HG02798 (cell line): ENCODE data around the gene CEP72.
"Not testable (repeated sequence)": the region's sequence is repeated elsewhere in the genome, so short reads cannot be mapped to it uniquely, and the experiment has no call there.

Source experiments
- ATAC-seq: cut with Tn5 transposase; IDR thresholded peaks from one replicate; pipeline ENCODE4 v1.9.1; 2021; ENCODE audit warnings: mild to moderate bottlenecking; ENCODE audit not compliant: unreplicated experiment, poor library complexity

Gene CEP72

DNA sequence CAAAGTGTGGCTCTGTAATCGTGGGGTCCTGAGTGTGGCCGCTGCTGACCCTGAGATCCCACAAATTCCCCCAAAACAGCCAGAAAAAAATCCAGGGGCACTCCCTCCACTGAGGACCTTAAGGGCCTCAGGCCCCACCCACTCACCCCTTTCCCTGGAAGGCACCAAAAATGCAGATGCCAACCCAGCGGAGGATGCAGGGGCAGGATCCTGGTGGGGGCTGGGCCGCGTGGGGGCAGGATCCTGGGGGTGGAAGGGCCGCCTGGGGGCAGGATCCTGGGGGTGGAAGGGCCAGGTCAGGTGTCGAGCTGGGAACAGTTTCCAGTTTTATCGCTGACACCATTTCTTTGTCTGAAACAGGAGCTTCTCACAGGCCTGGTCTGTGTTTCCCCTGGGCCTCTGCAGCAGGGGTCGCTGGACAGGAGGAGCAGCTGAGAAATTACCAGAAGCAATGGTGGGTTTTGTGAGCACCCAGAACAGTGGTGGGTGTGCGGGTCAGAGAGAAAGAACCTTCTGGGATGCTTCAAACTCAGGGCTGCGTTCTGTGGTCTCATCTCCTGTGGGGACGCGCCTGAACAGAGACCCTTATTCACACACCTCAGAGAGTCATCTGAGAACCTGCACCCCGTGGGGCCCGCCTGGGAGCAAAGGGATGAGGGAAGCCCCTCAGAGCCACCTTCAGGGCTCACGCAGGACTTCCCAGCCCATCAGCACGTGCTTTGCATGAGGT, 67.2 kb downstream of the CEP72 start:
- not testable (repeated sequence) for ATAC-seq

DNA sequence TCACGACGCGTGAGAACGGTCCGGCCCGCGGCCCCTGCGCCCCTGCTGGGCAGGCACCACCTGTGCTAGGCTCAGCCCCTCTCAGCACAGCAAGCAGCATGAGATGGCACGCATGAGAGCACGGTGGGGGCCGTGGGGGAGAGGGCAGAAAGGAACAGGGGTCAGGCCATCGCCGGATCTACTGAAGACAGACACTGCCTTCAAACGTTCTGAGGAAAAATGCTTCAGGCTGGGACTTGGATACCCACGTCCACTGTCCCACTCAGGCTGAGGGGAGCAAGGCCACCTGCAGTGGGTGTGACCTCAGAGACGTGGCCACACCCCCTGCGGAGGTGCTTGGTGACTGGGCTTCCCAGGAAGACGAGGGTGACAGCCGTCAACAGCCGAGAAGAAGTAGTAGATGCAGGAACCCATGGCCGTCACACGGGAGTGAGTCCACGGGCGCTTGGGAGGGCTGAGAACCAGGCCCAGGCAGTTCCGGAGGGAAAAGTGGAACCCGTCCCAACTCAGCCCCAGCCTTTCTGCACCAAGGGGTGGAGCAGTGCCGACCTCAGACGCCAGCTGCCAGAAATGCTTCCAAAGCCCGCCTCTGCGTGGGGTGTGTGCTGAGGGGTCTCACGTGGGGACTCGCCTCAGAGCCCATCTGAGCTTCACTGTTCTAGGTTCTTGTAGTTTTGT, 68.1 kb downstream of the CEP72 start:
- not testable (repeated sequence) for ATAC-seq

DNA sequence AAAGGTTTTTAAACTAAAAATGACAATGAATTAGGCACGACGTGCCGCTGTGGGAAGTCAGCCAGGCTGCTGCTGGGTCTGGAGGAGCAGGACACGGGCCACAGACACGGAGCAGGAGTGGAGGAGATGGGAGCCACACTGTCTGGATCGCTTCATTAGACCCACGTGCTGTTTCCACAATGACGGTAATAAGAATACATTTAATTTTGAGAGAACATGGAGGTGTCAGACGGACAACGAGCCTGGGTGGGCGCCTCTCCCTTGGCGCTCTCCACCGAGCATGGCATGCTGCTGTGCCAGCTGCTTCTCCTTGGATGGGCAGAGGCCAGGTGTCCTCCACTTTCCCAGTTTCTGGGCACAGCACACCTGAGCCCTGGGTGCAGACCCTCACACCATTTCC, 68.7 kb downstream of the CEP72 start:
- not testable (repeated sequence) for ATAC-seq

DNA sequence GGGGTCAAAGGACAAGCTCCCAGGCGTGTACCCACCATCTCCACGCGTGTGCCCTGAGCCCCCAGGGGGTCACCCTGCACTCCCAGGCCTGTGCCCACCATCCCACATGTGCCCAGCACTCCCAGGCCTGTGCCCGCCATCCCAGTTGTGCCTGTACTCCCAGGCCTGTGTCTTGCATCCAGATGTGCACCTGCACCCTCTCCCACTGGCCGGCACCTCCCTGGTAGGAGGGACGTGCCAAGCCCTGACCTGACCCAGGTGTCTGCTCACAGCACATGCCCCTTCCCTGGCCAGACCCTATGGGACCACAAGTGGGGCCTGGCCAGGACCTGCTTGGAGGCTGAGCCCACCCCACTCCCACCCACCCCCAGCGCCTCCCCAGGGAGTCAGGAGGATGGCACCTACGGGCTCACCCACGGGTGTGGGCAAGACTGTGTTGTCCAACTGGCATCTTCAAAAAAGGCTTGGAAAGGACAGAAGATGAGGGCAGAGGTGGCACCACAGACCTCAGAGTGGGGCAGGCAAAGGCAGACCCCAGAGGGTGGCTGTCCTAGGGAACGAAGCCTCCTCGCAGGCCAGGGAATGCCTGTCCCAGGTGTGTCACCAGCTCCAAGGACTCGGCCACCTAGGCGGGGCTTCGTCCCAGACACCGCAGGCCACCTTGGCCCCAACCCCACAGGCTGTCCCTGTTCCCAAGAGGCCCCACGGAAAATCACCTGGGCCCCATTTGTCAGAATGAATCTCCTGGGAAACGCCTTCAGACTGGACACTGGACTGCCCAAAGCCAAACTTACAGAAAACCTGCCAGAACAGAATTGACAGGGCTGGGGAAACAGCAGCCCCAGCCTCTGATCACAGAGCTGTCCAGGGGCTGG, 69.4 kb downstream of the CEP72 start:
- ATAC-seq, result not testable (repeated sequence)

DNA sequence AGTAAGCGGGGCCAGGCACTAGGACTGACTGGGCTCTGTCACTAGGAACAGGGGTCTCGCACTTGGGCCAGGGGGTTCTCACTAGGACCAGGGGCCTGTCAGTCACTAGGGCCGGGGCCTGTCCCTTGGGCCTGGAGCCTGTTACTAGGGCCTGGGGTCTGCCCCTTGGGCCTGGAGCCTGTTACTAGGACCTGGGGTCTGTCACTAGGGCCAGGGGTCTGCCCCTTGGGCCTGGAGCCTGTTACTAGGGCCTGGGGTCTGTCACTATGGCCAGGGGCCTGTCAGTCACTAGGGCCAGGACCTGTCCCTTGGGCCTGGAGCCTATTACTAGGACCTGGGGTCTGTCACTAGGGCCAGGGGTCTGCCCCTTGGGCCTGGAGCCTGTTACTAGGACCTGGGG, 70.1 kb downstream of the CEP72 start:
- not testable (repeated sequence) for ATAC-seq

DNA sequence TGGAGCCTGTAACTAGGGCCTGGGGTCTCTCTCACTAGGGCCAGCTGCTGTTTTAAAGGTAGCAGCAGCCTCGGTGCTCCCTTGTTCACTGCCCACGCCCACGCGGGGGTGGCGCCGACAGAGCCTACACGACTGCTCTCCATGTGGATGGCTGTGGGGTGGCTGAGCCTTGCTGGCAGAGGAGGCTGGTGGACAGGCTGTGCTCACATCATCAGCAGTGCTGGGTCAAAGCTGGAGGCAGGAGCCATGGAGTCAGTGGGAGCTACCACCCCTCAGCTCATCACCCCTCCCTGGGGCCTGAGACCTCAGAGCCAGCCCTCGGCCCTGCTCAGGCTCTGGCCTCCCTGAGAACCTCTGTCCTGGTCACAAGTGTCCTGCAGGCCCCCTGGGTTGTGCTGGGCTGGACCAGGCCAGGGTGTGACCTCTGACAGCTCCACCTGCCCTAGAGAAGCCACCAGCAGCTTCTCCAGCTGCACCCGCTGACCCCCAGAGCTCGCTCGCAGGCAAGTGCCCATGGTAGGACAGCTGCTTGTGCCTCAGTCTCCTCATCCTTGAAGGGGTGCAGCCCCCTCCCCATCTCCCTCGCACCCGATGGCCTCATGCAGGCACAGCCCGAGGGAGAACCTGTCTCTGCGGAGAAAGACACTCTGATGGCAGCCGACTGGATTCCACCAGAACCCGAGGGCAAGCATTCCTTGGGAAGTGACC, 70.7 kb downstream of the CEP72 start:
- not testable (repeated sequence) for ATAC-seq

DNA sequence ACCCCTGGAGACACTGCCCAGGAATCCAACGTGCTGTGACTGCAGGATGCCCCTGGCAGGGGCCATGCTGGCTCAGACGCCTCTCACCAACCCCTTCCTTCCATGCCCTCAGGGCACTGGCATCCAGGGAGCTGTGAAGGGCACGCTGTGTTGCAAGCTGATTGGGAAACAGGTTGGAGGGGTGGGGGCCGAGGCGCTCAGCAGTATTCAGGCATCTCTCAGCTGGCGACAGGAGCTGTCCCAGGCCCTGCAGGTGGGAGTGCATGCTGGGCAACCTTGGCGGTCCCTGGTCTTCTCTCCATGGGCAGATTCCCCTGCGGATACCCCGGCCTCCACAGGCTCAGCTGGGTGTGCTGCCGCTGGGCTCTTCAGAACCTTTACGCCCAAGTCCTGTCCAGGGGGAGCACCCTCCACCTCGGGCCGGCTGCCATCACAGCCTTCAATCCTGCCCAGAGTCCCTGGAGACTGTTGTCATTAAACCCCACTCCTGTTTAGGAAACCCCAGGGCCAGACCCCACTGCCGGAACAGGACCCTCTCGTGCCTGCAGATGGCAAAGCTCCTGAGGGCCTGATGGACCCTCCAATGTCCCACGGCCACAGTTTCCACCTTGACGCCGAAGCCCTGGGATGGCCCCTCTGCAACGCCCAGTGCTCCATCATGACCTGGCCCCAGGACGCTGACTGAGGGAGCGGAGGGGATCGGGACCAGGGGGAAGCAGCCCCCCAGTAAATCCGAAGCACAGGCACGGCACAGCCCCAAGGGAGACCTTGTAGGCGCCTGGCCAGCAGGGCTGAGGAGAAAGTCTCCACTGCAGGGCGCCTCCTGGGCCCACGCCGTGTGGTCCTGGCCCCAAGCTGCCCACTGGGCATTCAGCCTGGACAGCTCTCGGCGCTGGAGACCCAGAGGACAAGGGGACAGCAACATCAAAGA, 71.7 kb downstream of the CEP72 start:
- no peak for ATAC-seq

DNA sequence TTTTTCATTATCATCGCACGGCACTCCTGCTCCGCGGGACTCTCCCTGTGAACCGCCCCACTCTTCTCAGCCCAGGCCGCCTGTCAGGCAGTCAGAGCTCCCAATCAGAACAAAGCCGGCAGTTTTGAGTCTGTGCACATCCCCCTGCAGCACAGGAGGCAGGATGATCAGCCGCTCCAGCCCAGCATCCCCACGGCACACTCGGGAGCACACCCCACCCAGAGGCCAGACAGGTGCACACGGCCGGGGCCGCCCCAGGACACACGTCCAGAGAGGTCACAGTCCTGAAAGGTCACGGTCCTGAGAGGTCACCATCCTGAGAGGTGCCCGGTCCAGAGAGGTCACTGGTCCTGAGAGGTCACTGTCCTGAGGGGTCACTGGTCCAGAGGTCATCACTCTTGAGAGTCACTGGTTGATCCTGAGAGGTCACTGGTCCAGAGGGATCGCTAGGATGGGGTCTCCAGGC, 72.6 kb downstream of the CEP72 start:
- ATAC-seq, result no peak

DNA sequence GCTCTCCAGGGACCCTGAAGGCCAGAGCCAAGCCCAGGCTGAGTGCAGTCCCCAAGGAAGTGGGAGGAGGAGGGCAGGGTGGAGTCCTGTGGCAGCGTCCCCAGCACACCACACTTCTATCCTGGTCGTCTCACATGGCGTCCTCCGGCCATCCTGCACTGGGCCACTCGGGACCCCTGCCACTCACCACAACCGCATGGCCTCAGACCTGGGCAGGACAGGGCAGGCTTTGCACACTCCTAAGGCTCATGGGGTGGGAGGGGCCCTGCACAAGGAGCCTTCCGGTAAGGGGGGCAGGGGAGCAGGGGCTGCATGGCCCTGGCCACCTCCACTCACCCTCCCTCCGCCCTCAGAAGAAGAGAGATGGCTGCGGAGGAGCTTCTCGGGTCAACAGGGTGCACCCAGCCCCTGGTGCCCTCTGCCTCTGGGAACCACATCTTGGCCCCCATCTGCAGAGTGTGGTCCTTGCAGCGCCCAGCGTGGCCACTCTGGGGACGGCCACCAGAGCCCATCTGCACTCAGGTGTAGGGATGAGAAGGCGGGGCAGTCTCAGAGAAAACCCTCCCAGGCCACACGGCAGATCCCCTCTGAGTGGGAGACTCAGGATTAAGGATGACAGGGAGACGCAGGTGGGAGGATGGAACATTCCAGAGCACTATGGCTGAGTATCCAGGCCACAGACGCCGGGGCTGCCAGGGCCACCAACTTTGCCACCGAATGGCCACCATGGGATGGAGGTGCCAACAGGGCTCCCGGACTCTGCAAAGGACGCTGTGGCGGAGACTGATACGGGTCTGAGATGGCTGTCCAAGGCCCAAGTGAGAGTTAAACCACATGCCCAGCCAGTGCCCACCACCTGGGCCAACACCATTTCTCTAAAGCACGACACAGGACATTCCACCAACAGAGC, 73.4 kb downstream of the CEP72 start:
- no peak for ATAC-seq

DNA sequence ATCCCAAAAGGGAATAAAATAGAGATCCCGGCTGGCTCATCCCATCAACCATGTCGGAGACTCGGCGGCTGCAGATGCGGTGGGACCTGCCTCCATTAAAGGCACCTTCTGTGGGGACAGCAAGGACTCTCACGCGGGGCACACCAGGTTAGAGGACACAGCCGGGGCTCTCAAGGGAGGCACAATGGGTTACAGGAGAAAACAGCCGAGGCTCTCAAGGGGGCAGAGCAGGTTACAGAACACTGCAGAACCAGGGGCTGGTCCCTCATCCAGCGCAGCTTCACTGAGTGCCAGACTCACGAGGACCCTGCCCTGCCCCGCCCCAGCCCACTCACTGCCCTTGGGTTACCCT, 74.0 kb downstream of the CEP72 start:
- ATAC-seq, result not testable (repeated sequence)

DNA sequence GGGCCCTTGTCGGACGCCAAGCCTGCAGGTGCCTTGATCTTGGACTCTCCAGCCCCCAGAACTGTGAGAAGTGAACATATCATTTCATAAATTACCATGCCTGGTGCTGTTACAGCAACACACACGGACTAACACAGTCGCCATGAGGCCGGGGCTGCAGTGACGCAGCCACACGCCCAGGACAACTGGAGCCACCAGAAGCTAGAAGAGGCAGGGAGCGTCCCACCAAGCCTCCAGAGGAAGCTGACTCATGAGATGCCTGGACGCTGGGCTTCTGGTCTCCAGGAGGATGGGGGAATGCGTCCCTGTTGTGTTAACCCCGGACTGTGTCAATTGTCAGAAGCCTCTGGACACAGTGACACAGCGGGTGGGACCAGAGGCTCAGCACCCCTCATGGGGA, 74.8 kb downstream of the CEP72 start:
- not testable (repeated sequence) for ATAC-seq

DNA sequence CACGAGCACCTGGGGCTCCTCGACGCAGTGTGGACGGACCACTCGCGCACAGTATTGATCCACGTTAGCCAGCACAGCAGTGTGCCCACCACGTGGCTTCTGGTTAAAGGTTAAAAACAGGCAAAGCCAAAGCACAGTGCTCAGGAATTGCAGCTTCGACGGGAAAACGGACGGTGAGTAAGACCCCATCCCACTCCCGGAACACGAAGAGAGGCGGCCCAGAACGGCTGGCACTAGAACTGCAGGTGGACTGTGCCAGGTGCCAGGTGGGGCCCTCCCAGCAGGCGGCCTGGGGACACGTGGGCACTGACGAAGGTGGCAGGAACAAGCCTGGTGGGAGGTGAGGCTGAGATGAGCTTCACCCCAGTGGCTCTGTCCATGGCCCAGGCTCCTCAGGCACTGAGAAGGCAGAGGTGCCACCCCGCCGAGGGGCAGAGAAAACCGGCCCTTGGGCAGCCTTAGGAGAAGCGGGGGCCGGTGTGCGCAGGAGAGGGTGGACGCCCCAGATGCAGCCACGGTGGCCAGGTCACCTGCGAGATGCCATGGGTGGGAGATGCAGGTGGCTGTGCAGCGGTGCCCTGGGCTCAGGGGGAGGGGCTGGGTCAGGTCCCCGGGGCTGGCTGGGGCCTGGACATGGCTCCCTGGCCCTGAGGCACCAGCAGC, 76.3 kb downstream of the CEP72 start:
- not testable (repeated sequence) for ATAC-seq

DNA sequence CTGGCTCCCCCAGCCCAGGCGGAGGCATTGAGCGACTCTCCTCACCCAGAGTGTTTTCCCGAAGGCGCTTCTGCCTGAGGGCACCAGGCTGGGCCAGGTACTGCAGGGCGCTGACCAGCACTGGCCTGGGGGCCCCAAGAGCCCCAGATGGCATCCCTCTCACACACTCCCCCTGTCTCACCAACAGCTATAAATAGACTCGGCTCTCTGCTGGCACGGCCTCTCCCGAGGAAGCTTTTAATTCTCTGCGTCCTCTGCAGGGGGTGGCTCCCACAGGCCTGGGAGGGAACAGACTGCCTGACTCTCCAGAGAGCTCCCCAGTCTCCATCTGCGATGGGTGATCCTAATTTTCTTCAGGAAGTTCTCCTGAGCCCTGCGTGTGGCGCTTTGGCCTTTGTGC, 78.2 kb downstream of the CEP72 start:
- ATAC-seq, result not testable (repeated sequence)

DNA sequence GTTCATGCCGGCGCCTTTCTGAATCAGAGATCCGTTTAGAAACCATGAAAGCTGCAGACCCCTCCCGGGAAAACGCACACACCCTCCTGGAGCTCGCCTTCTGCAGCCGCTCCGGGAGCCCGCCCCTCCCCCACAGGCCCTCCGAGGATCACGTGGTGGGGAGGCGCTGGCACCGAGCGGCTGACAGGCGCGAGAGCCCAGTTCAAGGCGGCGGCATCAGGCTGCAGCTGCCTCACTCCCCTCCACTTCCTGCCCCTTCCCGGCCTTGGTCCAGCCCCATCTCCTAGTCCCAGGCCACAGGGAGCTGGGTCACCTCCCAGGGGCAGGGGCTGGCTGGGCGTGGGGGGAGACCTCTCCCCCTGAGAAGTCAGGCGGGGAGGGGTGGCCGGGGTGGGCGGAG, 78.9 kb downstream of the CEP72 start:
- not testable (repeated sequence) for ATAC-seq

DNA sequence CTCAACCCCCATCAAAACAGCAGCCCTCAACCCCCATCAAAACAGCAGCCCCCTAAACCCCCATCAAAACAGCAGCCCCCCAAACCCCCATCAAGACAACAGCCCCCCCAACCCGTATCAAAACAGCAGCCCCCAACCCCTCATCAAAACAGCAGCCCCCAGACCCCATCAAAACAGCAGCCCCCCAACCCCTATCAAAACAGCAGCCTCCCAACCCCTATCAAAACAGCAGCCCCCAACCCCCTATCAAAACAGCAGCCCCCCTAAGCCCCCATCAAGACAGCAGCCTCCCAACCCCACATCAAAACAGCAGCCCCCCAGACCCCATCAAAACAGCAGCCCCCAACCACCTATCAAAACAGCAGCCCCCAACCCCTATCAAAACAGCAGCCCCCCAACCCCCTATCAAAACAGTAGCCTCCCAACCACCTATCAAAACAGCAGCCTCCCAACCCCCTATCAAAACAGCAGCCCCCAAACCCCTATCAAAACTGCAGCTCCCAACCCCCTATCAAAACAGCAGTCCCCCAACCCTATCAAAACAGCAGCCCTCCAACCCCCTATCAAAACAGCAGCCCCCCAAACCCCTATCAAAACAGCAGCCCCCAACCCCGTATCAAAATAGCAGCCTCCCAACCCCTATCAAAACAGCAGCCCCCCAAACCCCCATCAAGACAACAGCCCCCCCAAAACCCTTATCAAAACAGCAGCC, 79.8 kb downstream of the CEP72 start:
- no peak for ATAC-seq

DNA sequence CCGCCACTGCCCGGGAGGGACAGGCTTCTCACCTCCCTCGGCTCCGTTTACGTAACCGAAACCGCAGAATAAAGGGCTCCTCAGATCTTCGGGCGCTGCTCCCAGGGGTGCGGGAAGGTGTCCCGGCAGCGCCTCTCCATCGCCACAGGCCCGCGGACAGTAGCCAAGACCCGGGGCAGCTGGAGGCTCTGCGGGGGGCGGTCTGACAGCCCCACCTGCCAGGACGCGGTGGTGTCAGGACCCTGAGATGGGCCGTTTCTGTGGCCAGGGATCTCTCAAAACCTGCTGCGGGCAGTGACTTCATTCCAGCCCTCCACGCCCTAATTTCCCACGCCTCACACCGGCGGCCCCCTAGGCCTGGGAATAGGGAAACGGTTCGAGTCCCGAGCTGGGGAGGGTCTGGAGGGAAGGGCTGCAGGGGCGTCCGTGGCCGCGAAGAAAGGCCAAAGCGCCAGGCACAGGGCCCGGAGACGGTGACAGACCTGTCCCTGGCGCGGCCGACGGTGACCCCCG, 80.4 kb downstream of the CEP72 start:
- not testable (repeated sequence) for ATAC-seq
